GM18519 (cell line): Measurements from ENCODE around the gene C18orf54.
"Not testable (repeated sequence)": the region's sequence is repeated elsewhere in the genome, so short reads cannot be mapped to it uniquely, and the experiment has no call there.

Experiments used
- ATAC-seq: cut with Tn5 transposase; IDR thresholded peaks from one replicate; pipeline ENCODE4 v1.9.1; 2021; ENCODE audit warnings: mild to moderate bottlenecking, moderate library complexity; ENCODE audit not compliant: unreplicated experiment, low FRiP score

The C18orf54 gene

GRCh38 chr18:54357660-54358494 lies at the start of gene C18orf54, which contains the start of gene STARD6:
Gene C18orf54, plus strand, starts transcription at chr18:54357906. Its CDS starts 2,667 bp downstream, at chr18:54360573.
Gene STARD6, minus strand, starts transcription at chr18:54357858. Its CDS starts 3,285 bp downstream, at chr18:54354573.
- ATAC-seq: peak; percentile 96

- not testable (repeated sequence) for ATAC-seq
Measured at GRCh38 chr18:54309564-54309963, 48.1 kb upstream of the C18orf54 start.

GRCh38 chr18:54316071-54316820 lies 41.5 kb upstream of the C18orf54 start:
- ATAC-seq: no peak

GRCh38 chr18:54323561-54323960 lies 34.1 kb upstream of the C18orf54 start:
- no peak for ATAC-seq

- no peak for ATAC-seq
Measured at GRCh38 chr18:54323970-54324369, 33.7 kb upstream of the C18orf54 start.

GRCh38 chr18:54327818-54328217 lies 29.9 kb upstream of the C18orf54 start:
- ATAC-seq: no peak

GRCh38 chr18:54329787-54330186 lies 27.9 kb upstream of the C18orf54 start:
- ATAC-seq: no peak

GRCh38 chr18:54330768-54331548 lies 26.7 kb upstream of the C18orf54 start:
- ATAC-seq: no peak

- no peak for ATAC-seq
Measured at GRCh38 chr18:54335638-54336173, 22.0 kb upstream of the C18orf54 start.

- ATAC-seq: no peak
Measured at GRCh38 chr18:54338230-54338629, 19.5 kb upstream of the C18orf54 start.

- no peak for ATAC-seq
Measured at GRCh38 chr18:54351186-54351585, 6.5 kb upstream of the C18orf54 start.

- ATAC-seq: peak; percentile 20
Measured at GRCh38 chr18:54357082-54357659, 535 bp upstream of the C18orf54 start.

GRCh38 chr18:54358495-54359040 lies 862 bp downstream of the C18orf54 start:
- no peak for ATAC-seq

GRCh38 chr18:54359233-54359632 lies 1.5 kb downstream of the C18orf54 start:
- no peak for ATAC-seq

- ATAC-seq: no peak
Measured at GRCh38 chr18:54360406-54360805, 2.7 kb downstream of the C18orf54 start.

- no peak for ATAC-seq
Measured at GRCh38 chr18:54378057-54378456, 20.4 kb downstream of the C18orf54 start.

- no peak for ATAC-seq
Measured at GRCh38 chr18:54381640-54382039, 23.9 kb downstream of the C18orf54 start.

- no peak for ATAC-seq
Measured at GRCh38 chr18:54382076-54382475, 24.4 kb downstream of the C18orf54 start.

GRCh38 chr18:54382733-54383252 lies 25.1 kb downstream of the C18orf54 start:
- no peak for ATAC-seq

GRCh38 chr18:54386043-54386442 lies 28.3 kb downstream of the C18orf54 start:
- no peak for ATAC-seq
